GM23338 (cell line): ENCODE measurements around the gene ACSM2A. TPM values are rescaled to one million over a fixed set of nuclear protein-coding genes. Genes with fewer than 3 reads are reported as not detected.

Source experiments
- ATAC-seq: fragments of 200-7000 bp; cut with Tn5 transposase; 3 replicates; pipeline ENCODE4 v1.9.1; 2020
- DNase-seq: peaks from one replicate; pipeline ENCODE4 v3.0.0-alpha.2; 2015; ENCODE audit warnings: low spot score
- H2AFZ ChIP-seq: fragments of 200-600 bp; sonication (generic); 2 replicates; pipeline ENCODE4 v1.8.0; 2016; ENCODE audit warnings: antibody characterized with exemption, mild to moderate bottlenecking, moderate library complexity
- H3F3A ChIP-seq: fragments of 200-600 bp; sonication (generic); replicated peaks from 2 replicates; pipeline ENCODE4 v1.8.0; 2017; ENCODE audit warnings: antibody characterized with exemption, mixed run types, low read depth
- H3K27ac ChIP-seq: fragments of 200-600 bp; sonication (generic); 2 replicates; pipeline ENCODE4 v1.6.1; 2016; ENCODE audit warnings: low read depth
- H3K27me3 ChIP-seq: fragments of 200-600 bp; sonication (generic); 2 replicates; pipeline ENCODE4 v1.8.0; 2016; ENCODE audit warnings: mild to moderate bottlenecking, mixed run types, moderate library complexity; ENCODE audit not compliant: insufficient read depth
- H3K36me3 ChIP-seq: fragments of 200-600 bp; sonication (generic); 2 replicates; pipeline ENCODE4 v1.8.0; 2016; ENCODE audit warnings: mild to moderate bottlenecking; ENCODE audit not compliant: insufficient read depth
- H3K4me1 ChIP-seq: fragments of 200-600 bp; sonication (generic); 2 replicates; pipeline ENCODE4 v1.8.0; 2016; ENCODE audit warnings: mild to moderate bottlenecking, moderate library complexity; ENCODE audit not compliant: insufficient read depth
- H3K4me2 ChIP-seq: fragments of 200-600 bp; sonication (generic); 2 replicates; pipeline ENCODE4 v1.7.1; 2017; ENCODE audit warnings: mixed run types
- H3K4me3 ChIP-seq: fragments of 200-600 bp; sonication (generic); 2 replicates; pipeline ENCODE4 v1.6.1; 2016; ENCODE audit warnings: mixed run types
- H3K79me2 ChIP-seq: fragments of 200-600 bp; sonication (generic); replicated peaks from 2 replicates; pipeline ENCODE4 v1.8.0; 2017; ENCODE audit warnings: mild to moderate bottlenecking; ENCODE audit not compliant: insufficient read depth
- H3K9me2 ChIP-seq: fragments of 200-600 bp; sonication (generic); 2 replicates; pipeline ENCODE4 v1.8.0; 2017; ENCODE audit not compliant: insufficient read depth
- H4K20me1 ChIP-seq: fragments of 200-600 bp; sonication (generic); replicated peaks from 2 replicates; pipeline ENCODE4 v1.8.0; 2017; ENCODE audit warnings: mild to moderate bottlenecking; ENCODE audit not compliant: insufficient read depth
- H3K27ac Mint-ChIP-seq: 2 replicates; pipeline ENCODE4 v1.8.0; 2020; ENCODE audit warnings: inconsistent platforms, mild to moderate bottlenecking, moderate library complexity, mixed read lengths
- H3K27me3 Mint-ChIP-seq: 3 replicates; pipeline ENCODE4 v1.8.0; 2022; ENCODE audit warnings: low read depth, mild to moderate bottlenecking, moderate library complexity, mixed read lengths, inconsistent platforms; ENCODE audit not compliant: insufficient read depth, poor library complexity
- H3K36me3 Mint-ChIP-seq: 3 replicates; pipeline ENCODE4 v1.8.0; 2021; ENCODE audit warnings: low read depth, mild to moderate bottlenecking, inconsistent platforms, moderate library complexity, mixed read lengths
- H3K4me1 Mint-ChIP-seq: 3 replicates; pipeline ENCODE4 v1.8.0; 2020; ENCODE audit warnings: mild to moderate bottlenecking, inconsistent platforms, mixed read lengths
- H3K4me3 Mint-ChIP-seq: 3 replicates; pipeline ENCODE4 v1.8.0; 2021; ENCODE audit warnings: moderate library complexity, mild to moderate bottlenecking, inconsistent platforms, mixed read lengths
- H3K9me3 Mint-ChIP-seq: 3 replicates; pipeline ENCODE4 v1.8.0; 2020; ENCODE audit warnings: moderate library complexity, mild to moderate bottlenecking, inconsistent platforms, mixed read lengths
- CREB1 ChIP-seq: fragments of 250-450 bp; sonication (Bioruptor Pico); IDR thresholded peaks from 2 replicates; pipeline ENCODE4 v1.5.0; 2020; ENCODE audit warnings: low read depth, mild to moderate bottlenecking, moderate library complexity
- EZH2 ChIP-seq: fragments of 200-600 bp; sonication (generic); IDR thresholded peaks from one replicate; pipeline ENCODE4 v1.8.0; 2017; ENCODE audit warnings: antibody characterized with exemption, mild to moderate bottlenecking, low read depth; ENCODE audit not compliant: unreplicated experiment
- EZH2phosphoT487 ChIP-seq: fragments of 200-600 bp; sonication (generic); IDR thresholded peaks from one replicate; pipeline ENCODE4 v1.8.1; 2018; ENCODE audit warnings: antibody characterized with exemption; ENCODE audit not compliant: unreplicated experiment
- JUNB ChIP-seq: IDR thresholded peaks from one replicate; pipeline ENCODE4 v1.6.1; 2016; ENCODE audit warnings: antibody characterized with exemption; ENCODE audit not compliant: unreplicated experiment
- NANOG ChIP-seq: IDR thresholded peaks from 2 replicates; pipeline ENCODE4 v1.6.1; 2016; ENCODE audit warnings: antibody characterized with exemption, borderline replicate concordance
- POLR2AphosphoS5 ChIP-seq: IDR thresholded peaks from 2 replicates; pipeline ENCODE4 v1.6.1; 2016; ENCODE audit warnings: antibody characterized with exemption, low read depth
- STAT1 ChIP-seq: IDR thresholded peaks from one replicate; pipeline ENCODE4 v1.6.1; 2016; ENCODE audit warnings: antibody characterized with exemption; ENCODE audit not compliant: unreplicated experiment
- ZNF114 ChIP-seq: fragments of 250-450 bp; sonication (Bioruptor Pico); IDR thresholded peaks from 2 replicates; pipeline ENCODE4 v1.5.0; 2020; ENCODE audit warnings: mild to moderate bottlenecking, moderate library complexity
- ZNF331 ChIP-seq: fragments of 250-450 bp; sonication (Bioruptor Pico); IDR thresholded peaks from 2 replicates; pipeline ENCODE4 v1.5.0; 2020; ENCODE audit warnings: low read depth, mild to moderate bottlenecking, moderate library complexity
- polyA plus RNA-seq: library from polyadenylated mRNA; unstranded; fragments of >200 nt; fragmentation: Nextera tagmentation; extraction: Ambion mirVana; gene quantifications from 2 replicates; pipeline ENCODE4 v1.2.1, GENCODE V29; 2016
- total RNA-seq: library from RNA; depleted of rRNA; stranded (reverse); fragments of >200 nt; shearing (Covaris generic); gene quantifications from 2 replicates; pipeline ENCODE4 v1.2.3, GENCODE V29; 2014
- TF ChIP-seq, protein P1 (sequence below): IDR thresholded peaks from one replicate; pipeline ENCODE4 v1.6.1; 2018; ENCODE audit warnings: antibody characterized with exemption; ENCODE audit not compliant: unreplicated experiment
- TF ChIP-seq, protein P2 (sequence below): IDR thresholded peaks from 2 replicates; pipeline ENCODE4 v1.6.1; 2016; ENCODE audit warnings: antibody characterized with exemption
- TF ChIP-seq, protein P3 (sequence below), 2 experiments: fragments of 200-600 bp in 1 of 2; sonication (generic) in 1 of 2; conservative IDR thresholded peaks; 2 replicates each; pipeline versions ENCODE4 v1.5.1 to v1.6.1; 2016 to 2017; ENCODE audit warnings: antibody characterized with exemption in 2 of 2, low read depth in 2 of 2, mild to moderate bottlenecking in 2 of 2, moderate library complexity in 1 of 2
- TF ChIP-seq, protein P4 (sequence below): fragments of 250-450 bp; sonication (Bioruptor Pico); IDR thresholded peaks from 2 replicates; pipeline ENCODE4 v1.5.0; 2020; ENCODE audit warnings: mild to moderate bottlenecking, moderate library complexity

Gene ACSM2A
- total and polyA plus RNA-seq, 2 experiments from 2014 or later: not detected

DNA sequence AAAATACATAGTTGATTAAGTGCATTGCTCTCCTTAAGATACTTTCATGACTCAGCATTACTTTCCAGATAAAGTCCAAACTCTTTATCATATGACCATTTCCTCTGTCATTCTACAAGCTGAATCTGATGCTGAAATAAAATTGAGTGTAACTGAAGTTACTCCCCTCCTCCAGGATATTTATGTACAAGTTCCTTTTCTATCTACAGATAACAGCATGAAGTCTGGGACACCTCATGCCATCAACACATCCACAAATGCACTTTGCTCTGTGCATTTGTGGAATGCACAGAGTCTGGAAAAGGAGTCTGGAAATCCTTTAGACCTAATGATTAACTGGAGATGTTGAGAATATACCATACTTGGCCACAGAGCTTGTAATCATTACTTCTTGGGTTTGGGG lies 64.4 kb downstream of the ACSM2A start:
- Histone ChIP-seq H3K79me2 (no peaks in the 10 kb centered on the region), H3K4me3 (no peak overlapping the region), H4K20me1 (no peaks in the 10 kb centered on the region), H3K4me1 (no peaks in the 10 kb centered on the region), H3K36me3 (no peaks in the 10 kb centered on the region), H2AFZ (no peak overlapping the region), H3K9me2 (peaks cover 21% of the 10 kb centered on the region), H3K27ac (no peak overlapping the region), H3F3A (no peaks in the 10 kb centered on the region), H3K27me3 (no peaks in the 10 kb centered on the region), H3K4me2 (no peak overlapping the region)
- TF ChIP-seq POLR2AphosphoS5: no peak
- TF ChIP-seq, protein P1, sequence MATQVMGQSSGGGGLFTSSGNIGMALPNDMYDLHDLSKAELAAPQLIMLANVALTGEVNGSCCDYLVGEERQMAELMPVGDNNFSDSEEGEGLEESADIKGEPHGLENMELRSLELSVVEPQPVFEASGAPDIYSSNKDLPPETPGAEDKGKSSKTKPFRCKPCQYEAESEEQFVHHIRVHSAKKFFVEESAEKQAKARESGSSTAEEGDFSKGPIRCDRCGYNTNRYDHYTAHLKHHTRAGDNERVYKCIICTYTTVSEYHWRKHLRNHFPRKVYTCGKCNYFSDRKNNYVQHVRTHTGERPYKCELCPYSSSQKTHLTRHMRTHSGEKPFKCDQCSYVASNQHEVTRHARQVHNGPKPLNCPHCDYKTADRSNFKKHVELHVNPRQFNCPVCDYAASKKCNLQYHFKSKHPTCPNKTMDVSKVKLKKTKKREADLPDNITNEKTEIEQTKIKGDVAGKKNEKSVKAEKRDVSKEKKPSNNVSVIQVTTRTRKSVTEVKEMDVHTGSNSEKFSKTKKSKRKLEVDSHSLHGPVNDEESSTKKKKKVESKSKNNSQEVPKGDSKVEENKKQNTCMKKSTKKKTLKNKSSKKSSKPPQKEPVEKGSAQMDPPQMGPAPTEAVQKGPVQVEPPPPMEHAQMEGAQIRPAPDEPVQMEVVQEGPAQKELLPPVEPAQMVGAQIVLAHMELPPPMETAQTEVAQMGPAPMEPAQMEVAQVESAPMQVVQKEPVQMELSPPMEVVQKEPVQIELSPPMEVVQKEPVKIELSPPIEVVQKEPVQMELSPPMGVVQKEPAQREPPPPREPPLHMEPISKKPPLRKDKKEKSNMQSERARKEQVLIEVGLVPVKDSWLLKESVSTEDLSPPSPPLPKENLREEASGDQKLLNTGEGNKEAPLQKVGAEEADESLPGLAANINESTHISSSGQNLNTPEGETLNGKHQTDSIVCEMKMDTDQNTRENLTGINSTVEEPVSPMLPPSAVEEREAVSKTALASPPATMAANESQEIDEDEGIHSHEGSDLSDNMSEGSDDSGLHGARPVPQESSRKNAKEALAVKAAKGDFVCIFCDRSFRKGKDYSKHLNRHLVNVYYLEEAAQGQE: no peak
- TF ChIP-seq, protein P2, sequence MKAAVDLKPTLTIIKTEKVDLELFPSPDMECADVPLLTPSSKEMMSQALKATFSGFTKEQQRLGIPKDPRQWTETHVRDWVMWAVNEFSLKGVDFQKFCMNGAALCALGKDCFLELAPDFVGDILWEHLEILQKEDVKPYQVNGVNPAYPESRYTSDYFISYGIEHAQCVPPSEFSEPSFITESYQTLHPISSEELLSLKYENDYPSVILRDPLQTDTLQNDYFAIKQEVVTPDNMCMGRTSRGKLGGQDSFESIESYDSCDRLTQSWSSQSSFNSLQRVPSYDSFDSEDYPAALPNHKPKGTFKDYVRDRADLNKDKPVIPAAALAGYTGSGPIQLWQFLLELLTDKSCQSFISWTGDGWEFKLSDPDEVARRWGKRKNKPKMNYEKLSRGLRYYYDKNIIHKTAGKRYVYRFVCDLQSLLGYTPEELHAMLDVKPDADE: no peak
- no peak for TF ChIP-seq ZNF114 (CRISPR knock-in tag)
- no peak for TF ChIP-seq STAT1
- TF ChIP-seq ZNF331: no peak
- TF ChIP-seq, protein P3, sequence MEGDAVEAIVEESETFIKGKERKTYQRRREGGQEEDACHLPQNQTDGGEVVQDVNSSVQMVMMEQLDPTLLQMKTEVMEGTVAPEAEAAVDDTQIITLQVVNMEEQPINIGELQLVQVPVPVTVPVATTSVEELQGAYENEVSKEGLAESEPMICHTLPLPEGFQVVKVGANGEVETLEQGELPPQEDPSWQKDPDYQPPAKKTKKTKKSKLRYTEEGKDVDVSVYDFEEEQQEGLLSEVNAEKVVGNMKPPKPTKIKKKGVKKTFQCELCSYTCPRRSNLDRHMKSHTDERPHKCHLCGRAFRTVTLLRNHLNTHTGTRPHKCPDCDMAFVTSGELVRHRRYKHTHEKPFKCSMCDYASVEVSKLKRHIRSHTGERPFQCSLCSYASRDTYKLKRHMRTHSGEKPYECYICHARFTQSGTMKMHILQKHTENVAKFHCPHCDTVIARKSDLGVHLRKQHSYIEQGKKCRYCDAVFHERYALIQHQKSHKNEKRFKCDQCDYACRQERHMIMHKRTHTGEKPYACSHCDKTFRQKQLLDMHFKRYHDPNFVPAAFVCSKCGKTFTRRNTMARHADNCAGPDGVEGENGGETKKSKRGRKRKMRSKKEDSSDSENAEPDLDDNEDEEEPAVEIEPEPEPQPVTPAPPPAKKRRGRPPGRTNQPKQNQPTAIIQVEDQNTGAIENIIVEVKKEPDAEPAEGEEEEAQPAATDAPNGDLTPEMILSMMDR (conservative IDR thresholded peaks at IDR 0.05; ENCODE audit: low read depth in 2 of 2): no peak
- TF ChIP-seq CREB1: no peak
- TF ChIP-seq, protein P4, sequence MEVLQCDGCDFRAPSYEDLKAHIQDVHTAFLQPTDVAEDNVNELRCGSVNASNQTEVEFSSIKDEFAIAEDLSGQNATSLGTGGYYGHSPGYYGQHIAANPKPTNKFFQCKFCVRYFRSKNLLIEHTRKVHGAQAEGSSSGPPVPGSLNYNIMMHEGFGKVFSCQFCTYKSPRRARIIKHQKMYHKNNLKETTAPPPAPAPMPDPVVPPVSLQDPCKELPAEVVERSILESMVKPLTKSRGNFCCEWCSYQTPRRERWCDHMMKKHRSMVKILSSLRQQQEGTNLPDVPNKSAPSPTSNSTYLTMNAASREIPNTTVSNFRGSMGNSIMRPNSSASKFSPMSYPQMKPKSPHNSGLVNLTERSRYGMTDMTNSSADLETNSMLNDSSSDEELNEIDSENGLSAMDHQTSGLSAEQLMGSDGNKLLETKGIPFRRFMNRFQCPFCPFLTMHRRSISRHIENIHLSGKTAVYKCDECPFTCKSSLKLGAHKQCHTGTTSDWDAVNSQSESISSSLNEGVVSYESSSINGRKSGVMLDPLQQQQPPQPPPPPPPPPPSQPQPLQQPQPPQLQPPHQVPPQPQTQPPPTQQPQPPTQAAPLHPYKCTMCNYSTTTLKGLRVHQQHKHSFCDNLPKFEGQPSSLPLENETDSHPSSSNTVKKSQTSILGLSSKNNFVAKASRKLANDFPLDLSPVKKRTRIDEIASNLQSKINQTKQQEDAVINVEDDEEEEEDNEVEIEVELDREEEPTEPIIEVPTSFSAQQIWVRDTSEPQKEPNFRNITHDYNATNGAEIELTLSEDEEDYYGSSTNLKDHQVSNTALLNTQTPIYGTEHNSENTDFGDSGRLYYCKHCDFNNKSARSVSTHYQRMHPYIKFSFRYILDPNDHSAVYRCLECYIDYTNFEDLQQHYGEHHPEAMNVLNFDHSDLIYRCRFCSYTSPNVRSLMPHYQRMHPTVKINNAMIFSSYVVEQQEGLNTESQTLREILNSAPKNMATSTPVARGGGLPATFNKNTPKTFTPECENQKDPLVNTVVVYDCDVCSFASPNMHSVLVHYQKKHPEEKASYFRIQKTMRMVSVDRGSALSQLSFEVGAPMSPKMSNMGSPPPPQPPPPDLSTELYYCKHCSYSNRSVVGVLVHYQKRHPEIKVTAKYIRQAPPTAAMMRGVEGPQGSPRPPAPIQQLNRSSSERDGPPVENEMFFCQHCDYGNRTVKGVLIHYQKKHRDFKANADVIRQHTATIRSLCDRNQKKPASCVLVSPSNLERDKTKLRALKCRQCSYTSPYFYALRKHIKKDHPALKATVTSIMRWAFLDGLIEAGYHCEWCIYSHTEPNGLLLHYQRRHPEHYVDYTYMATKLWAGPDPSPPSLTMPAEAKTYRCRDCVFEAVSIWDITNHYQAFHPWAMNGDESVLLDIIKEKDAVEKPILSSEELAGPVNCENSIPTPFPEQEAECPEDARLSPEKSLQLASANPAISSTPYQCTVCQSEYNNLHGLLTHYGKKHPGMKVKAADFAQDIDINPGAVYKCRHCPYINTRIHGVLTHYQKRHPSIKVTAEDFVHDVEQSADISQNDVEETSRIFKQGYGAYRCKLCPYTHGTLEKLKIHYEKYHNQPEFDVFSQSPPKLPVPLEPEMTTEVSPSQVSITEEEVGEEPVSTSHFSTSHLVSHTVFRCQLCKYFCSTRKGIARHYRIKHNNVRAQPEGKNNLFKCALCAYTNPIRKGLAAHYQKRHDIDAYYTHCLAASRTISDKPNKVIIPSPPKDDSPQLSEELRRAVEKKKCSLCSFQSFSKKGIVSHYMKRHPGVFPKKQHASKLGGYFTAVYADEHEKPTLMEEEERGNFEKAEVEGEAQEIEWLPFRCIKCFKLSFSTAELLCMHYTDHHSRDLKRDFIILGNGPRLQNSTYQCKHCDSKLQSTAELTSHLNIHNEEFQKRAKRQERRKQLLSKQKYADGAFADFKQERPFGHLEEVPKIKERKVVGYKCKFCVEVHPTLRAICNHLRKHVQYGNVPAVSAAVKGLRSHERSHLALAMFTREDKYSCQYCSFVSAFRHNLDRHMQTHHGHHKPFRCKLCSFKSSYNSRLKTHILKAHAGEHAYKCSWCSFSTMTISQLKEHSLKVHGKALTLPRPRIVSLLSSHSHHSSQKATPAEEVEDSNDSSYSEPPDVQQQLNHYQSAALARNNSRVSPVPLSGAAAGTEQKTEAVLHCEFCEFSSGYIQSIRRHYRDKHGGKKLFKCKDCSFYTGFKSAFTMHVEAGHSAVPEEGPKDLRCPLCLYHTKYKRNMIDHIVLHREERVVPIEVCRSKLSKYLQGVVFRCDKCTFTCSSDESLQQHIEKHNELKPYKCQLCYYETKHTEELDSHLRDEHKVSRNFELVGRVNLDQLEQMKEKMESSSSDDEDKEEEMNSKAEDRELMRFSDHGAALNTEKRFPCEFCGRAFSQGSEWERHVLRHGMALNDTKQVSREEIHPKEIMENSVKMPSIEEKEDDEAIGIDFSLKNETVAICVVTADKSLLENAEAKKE: no peak
- no peak for TF ChIP-seq NANOG
- TF ChIP-seq JUNB: no peak
- no peak for TF ChIP-seq EZH2
- no peak for TF ChIP-seq EZH2phosphoT487
- DNase-seq (no peak), ATAC-seq (no peak)
- Mint-ChIP-seq H3K4me1 (no peaks in the 10 kb centered on the region), H3K9me3 (peaks cover 39% of the 10 kb centered on the region), H3K36me3 (no peaks in the 10 kb centered on the region), H3K27ac (no peak overlapping the region), H3K4me3 (no peak overlapping the region), H3K27me3 (peaks cover 3% of the 10 kb centered on the region)
